Activated naive CD4-positive, alpha-beta T cell treated with anti-CD3 and anti-CD28 coated beads, Interleukin-2, amount 50 U/mL, for 72 hours (primary cell): ENCODE results near the gene GARIN5A. TPM values are rescaled to one million over a fixed set of nuclear protein-coding genes. Genes with fewer than 3 reads are reported as not detected.

Experiments
- ATAC-seq, 2 donors: fragments of 150-1000 bp; cut with Tn5 transposase; 2 replicates each; pipeline ENCODE4 v1.10.0; 2021; ENCODE audit warnings: mild to moderate bottlenecking in 2 of 2, moderate library complexity in 2 of 2
- DNase-seq, 2 donors: peaks; one replicate each; pipeline ENCODE4 v3.0.0; 2021 to 2022; ENCODE audit warnings: low spot score in 2 of 2
- H3K27ac Mint-ChIP-seq, 2 donors: one replicate each; pipeline ENCODE4 v1.8.0; 2022; ENCODE audit warnings: mild to moderate bottlenecking in 2 of 2, mixed read lengths in 2 of 2
- H3K36me3 Mint-ChIP-seq, 2 donors: one replicate each; pipeline ENCODE4 v1.8.0; 2022; ENCODE audit warnings: mixed read lengths in 2 of 2
- H3K9me3 Mint-ChIP-seq, 2 donors: one replicate each; pipeline ENCODE4 v1.8.0; 2022; ENCODE audit warnings: mixed read lengths in 2 of 2
- total RNA-seq, 2 donors: library from RNA; stranded (reverse); gene quantifications; one replicate each; pipeline ENCODE4 v1.2.3, GENCODE V29; 2022

GARIN5A gene
- under 1 TPM; 0.60 to 0.96 TPM for total RNA-seq

DNA sequence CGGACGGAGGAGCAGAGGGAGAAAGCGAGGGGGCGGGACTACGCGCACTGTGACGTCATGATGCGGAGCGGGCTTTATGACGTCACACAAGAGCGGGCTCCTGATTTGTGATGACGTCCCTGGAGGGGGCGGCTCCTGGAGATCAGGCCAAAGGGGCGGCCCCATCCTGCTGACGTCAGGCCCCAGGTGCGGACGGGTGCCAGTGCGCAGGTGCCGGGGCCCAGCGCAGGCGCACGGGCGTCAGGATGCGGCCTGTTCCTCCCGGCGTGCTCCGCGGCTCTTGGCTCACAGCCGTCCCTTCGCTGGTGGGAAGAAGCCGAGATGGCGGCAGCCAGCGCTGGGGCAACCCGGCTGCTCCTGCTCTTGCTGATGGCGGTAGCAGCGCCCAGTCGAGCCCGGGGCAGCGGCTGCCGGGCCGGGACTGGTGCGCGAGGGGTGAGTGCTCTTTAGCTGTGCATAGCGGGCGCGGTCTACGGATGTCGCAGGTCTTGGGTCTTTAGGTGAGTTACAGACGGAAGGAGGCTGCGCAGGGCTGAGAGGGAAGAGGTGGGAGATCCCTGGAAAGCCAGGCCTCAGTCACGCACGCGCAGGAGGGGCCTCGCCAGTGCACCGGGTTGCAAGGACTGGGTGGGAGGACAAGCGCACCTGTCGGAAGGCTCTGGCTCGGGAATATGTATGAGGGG is at the start of gene GARIN5A, which contains the start of gene EMC10:
GARIN5A (minus strand) TSS at position 625 of the 683 bp plus-strand sequence; CDS start at position 165, 460 bp downstream.
EMC10 (plus strand) TSS at position 284 of the 683 bp plus-strand sequence; CDS start at position 322, 38 bp downstream.
- Mint-ChIP-seq H3K36me3 (peaks cover 7 to 20% of the 10 kb centered on the region in 2 donors), H3K9me3 (no peaks in the 10 kb centered on the region), H3K27ac (peak within 1 kb of the TSS; percentile 91 to 98)
- peak; percentile 94 to 98 for ATAC-seq
- DNase-seq: peak; percentile 94 to 96

DNA sequence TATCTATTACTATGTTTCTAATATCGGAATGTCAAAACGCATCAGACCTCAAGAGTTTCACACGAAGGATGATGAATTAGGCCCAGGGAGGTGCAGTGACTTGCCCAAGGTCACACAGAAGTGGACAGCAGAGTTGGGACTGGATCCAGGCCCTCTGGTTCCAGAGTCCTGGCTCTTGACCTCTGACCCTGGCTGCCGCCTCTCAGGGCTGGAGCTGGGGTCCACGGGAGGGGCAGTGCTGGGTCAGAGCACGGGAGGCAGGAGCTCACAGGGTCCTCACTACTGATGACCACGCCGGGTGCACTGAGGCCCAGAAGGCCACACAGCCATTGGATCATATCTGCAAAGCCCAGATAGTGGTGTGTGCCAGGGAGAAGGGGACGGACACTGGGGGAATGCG is 46.2 kb upstream of the GARIN5A start:
- Mint-ChIP-seq H3K9me3 (no peaks in the 10 kb centered on the region), H3K27ac (peak overlapping the region in 1 of 2 donors; percentile 48), H3K36me3 (no peaks in the 10 kb centered on the region)
- ATAC-seq (no peak), DNase-seq (no peak)

DNA sequence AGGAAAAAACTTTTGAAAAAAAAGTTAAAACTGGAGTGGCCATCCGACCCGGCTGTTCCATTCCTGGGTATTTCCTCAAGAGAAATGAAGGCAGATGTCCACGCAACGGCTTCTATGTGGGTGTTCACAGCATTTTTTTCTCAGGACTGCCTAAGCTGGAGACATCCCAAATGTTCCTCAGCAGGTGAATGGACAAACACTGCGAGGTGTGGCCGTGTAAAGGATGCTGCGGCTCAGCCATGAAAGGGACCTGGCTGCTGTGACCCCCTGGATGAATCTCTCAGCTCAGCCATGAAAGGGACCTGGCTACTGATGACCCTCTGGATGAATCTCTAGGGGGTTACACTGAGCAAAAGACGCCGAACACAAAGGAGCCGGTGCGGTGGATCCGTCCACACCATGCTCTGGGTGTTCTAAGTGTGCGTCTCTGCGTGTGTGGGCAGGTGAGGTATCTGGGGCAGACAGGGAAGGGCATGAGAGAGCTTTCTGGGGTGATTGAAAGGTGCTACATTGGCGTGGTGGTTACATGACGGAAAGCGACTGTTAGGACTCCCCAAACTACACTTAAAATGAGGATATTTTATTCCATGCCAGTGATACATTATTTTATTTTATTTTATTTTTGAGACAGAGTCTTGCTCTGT is 44.3 kb upstream of the GARIN5A start:
- ATAC-seq (no peak), DNase-seq (no peak)
- no peak overlapping the region for H3K27ac Mint-ChIP-seq
- H3K36me3 Mint-ChIP-seq: no peaks in the 10 kb centered on the region
- no peaks in the 10 kb centered on the region for H3K9me3 Mint-ChIP-seq

DNA sequence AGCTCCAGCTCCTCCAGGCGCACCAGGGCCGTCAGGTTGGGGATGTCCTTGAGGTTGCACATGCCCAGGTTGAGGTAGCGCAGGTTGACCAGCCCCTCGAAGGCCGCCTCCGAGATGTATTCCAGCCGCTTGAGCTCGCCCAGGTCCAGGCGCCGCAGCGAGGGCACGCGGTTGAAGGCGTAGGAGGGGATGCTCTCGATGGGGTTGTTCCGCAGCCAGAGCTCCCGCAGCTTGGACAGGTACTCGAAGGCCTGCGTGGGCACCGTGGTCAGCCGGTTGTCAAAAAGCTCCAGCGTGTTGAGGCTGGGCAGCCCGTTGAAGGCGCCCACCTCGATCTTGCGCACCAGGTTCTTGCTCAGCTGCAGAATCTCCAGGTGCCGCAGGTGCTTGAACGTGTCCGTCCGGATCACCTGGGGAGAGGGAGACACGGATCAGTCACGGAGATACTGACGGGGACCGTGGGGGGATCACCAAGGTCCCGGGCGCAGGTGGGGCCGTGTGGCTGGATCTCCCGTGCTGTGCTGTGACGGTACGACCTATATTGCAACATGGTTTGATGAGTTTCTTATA is 42.4 kb upstream of the GARIN5A start:
- ATAC-seq (no peak), DNase-seq (no peak)
- H3K36me3 Mint-ChIP-seq: no peaks in the 10 kb centered on the region
- H3K9me3 Mint-ChIP-seq: no peaks in the 10 kb centered on the region
- no peak overlapping the region for H3K27ac Mint-ChIP-seq

GRCh38 chr19:50518091-50519005 is 41.7 kb upstream of the GARIN5A start:
- Mint-ChIP-seq H3K36me3 (no peaks in the 10 kb centered on the region), H3K27ac (no peak overlapping the region), H3K9me3 (no peaks in the 10 kb centered on the region)
- DNase-seq (no peak), ATAC-seq (no peak)

DNA sequence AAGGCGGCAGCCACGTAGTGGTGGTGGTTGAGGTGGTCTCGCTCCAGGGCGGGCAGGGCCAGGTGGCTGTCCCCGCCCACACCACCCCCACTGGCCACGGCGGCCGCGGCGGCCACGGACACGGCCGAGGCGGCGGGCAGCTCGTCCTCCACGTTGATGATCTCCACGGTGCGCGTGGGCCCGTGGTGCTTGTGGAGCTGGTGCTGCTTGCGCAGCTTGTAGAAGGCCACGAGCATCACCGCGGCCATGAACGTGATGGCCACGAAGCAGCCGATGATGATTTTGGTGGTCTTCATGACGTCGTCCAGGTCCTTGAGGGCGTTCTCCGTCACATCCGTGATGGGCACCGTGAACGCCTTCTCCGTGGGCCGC is 41.0 kb upstream of the GARIN5A start:
- Mint-ChIP-seq H3K36me3 (no peaks in the 10 kb centered on the region), H3K9me3 (no peaks in the 10 kb centered on the region), H3K27ac (no peak overlapping the region)
- DNase-seq: no peak
- ATAC-seq: no peak

DNA sequence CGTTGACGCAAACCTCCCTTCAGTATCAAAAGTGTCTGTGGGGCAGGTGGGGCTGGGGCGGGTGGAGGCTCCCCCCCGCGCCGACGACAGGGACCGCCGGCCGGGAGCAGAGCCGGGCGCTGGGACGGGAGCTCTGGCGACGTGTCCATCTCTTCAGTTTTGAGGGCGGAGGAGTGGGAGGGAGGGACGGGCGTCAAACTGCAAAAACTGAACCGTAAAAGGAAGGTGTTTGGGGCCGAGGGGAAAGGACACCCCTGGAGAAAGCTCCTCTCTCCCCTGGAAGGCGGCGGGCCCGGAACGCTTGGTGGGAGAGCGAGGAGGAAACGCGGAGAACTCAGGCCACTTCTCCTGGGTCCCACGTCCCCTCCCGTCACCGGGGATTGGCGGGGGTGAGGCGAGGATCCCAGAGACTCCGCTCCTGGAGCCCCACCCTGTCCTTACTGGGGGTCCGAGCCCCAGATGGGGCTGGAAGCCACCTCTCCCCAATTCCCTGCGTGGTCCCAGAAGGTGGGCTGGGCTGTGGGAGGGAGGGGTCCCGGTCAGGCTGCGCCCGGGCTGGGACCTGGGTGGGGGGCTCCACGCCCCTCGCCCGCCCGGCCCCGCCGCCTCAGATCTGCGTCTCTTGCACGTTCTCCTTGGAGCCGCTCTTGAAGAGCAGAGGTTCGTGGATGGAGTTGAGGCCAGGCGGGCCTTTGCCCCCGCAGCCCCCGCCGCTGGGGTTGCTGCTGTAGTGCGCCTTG is 40.5 kb upstream of the GARIN5A start:
- no peak for DNase-seq
- no peak overlapping the region for H3K27ac Mint-ChIP-seq
- ATAC-seq: no peak
- H3K36me3 Mint-ChIP-seq: no peaks in the 10 kb centered on the region
- no peaks in the 10 kb centered on the region for H3K9me3 Mint-ChIP-seq

- Mint-ChIP-seq H3K27ac (no peak overlapping the region), H3K36me3 (no peaks in the 10 kb centered on the region), H3K9me3 (no peaks in the 10 kb centered on the region)
- ATAC-seq (no peak), DNase-seq (no peak)
These were observed 39.8 kb upstream of the GARIN5A start for GRCh38 chr19:50516456-50516855.

- no peak overlapping the region for H3K27ac Mint-ChIP-seq
- H3K9me3 Mint-ChIP-seq: no peaks in the 10 kb centered on the region
- ATAC-seq (no peak), DNase-seq (no peak)
- peaks cover 0 to 6% of the 10 kb centered on the region in 2 donors for H3K36me3 Mint-ChIP-seq
These were observed 38.5 kb upstream of the GARIN5A start for GRCh38 chr19:50515168-50515561.

DNA sequence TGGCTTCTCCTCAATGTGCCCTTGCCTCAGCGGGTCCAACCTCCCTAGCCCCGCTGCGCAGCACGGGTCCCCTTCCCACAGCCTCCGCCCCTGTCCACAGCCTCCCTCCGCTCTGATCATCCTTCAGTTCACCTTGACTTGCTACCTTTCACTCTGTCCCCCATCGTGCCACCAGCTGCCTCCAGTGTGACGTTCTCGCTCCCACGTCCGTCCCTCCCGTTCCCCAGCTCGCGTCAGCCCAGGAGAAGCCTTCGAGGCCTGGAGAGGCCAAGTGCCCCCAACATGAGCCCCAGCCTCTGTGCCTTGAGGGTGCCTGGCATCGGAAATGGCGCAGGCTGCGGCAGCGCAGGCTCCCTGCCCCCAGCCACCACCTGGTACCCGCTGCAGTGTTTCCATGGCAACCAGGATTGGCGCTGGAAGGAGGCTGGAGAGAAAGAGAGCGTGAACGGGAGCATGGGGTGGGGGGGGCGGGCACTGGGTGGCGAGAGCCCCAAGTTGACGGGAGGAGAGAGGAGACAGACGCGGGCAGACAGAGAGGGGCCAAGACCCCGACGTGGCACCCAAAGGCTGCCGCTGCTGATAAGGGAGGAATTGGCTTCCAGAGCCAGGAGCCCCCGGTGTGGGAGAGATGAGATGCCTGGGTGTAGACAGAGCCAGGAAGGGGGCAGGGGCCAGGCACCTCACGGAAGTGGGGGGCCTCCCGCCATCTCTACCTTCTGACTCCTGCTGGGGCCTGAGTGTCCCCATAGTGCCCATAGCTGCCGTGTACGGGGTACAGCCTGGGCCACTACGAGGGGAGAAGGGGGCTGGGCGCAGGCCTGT is 37.9 kb upstream of the GARIN5A start:
- Mint-ChIP-seq H3K27ac (peak overlapping the region in 1 of 2 donors; percentile 85), H3K36me3 (peaks cover 0 to 6% of the 10 kb centered on the region in 2 donors), H3K9me3 (no peaks in the 10 kb centered on the region)
- no peak for DNase-seq
- ATAC-seq: no peak

- Mint-ChIP-seq H3K9me3 (no peaks in the 10 kb centered on the region), H3K36me3 (peaks cover 0 to 6% of the 10 kb centered on the region in 2 donors), H3K27ac (peak within 1 kb of the TSS; percentile 85)
- DNase-seq: no peak
- no peak for ATAC-seq
These were observed 37.2 kb upstream of the GARIN5A start, which contains the start of gene ASPDH for GRCh38 chr19:50513746-50514345. Gene ASPDH, minus strand, starts transcription at chr19:50513913. Its CDS starts 90 bp downstream, at chr19:50513823.

DNA sequence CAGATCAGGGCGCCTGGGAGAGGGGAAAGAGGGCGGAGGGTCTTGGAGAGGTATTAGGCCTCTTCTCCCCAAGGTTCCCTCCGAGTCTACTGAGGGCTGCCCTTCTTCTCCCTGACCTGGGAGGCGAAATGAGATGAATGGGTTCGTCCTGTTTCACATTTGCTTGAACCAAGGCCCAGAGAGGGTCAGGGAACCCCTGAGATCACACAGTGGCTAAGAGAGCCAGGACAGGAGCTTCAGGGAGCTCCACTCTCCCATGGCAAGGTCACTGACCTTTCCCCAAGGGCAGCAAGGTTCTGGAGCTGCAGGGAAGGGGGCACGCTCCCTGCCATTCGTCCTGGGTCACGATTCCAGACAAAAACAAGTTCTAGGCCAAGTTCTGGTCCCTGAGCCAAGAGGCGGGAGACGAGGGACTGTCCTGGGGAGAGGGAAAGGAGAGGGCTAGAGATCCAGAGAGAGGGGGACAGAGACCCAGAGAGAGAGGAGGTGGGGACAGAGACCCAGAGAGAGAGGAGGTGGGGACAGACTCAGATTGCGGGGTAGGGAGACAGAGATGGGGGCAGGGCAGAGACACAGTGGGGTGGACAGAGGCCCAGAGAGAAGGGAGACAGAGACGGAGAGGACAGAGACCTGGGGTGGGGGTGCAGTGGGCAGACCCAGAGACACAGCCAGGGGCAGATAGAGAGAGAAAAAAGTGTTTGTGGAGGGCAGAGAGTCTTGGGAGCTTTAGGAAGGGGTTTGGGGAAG is 36.5 kb upstream of the GARIN5A start:
- no peak for ATAC-seq
- Mint-ChIP-seq H3K27ac (peak overlapping the region in 1 of 2 donors; percentile 85), H3K9me3 (no peaks in the 10 kb centered on the region), H3K36me3 (peaks cover 0 to 6% of the 10 kb centered on the region in 2 donors)
- no peak for DNase-seq

GRCh38 chr19:50512112-50512998 is 35.7 kb upstream of the GARIN5A start:
- peaks cover 0 to 6% of the 10 kb centered on the region in 2 donors for H3K36me3 Mint-ChIP-seq
- DNase-seq (no peak), ATAC-seq (no peak)
- H3K27ac Mint-ChIP-seq: peak overlapping the region in 1 of 2 donors; percentile 91
- no peaks in the 10 kb centered on the region for H3K9me3 Mint-ChIP-seq
